Osteoblast (primary cell): ENCODE measurements around the gene TAPT1. TPM values are rescaled to one million over a fixed set of nuclear protein-coding genes. Genes with fewer than 3 reads are reported as not detected.

Source experiments
- DNase-seq: peaks from one replicate; pipeline ENCODE4 v3.0.0; 2011; ENCODE audit warnings: low spot score, mixed read lengths; ENCODE audit not compliant: insufficient read length; ENCODE audit errors: missing footprints
- H2AFZ ChIP-seq: 2 replicates; pipeline ENCODE4 v1.6.0; 2011; ENCODE audit warnings: mild to moderate bottlenecking, low read length
- H3K27ac ChIP-seq: 2 replicates; pipeline ENCODE4 v1.5.1; 2011; ENCODE audit warnings: mild to moderate bottlenecking, low read depth, low read length, moderate library complexity
- H3K27me3 ChIP-seq: 2 replicates; pipeline ENCODE4 v1.6.0; 2012; ENCODE audit warnings: mild to moderate bottlenecking, control low read depth, inconsistent platforms, low read length, moderate library complexity; ENCODE audit not compliant: insufficient read depth
- H3K36me3 ChIP-seq: 2 replicates; pipeline ENCODE4 v1.5.1; 2011; ENCODE audit warnings: mild to moderate bottlenecking, low read length, control low read depth, moderate library complexity; ENCODE audit not compliant: insufficient read depth
- H3K4me1 ChIP-seq: 2 replicates; pipeline ENCODE4 v1.5.1; 2011; ENCODE audit warnings: mild to moderate bottlenecking, low read length, control low read depth, moderate library complexity; ENCODE audit not compliant: insufficient read depth
- H3K4me2 ChIP-seq: 2 replicates; pipeline ENCODE4 v1.6.0; 2011; ENCODE audit warnings: mild to moderate bottlenecking, low read length; ENCODE audit not compliant: insufficient read depth
- H3K4me3 ChIP-seq: fragments of 200-600 bp; sonication (generic); 3 replicates; pipeline ENCODE4 v1.5.1; 2012; ENCODE audit warnings: mild to moderate bottlenecking, low read length, inconsistent platforms; ENCODE audit not compliant: insufficient read depth
- H3K79me2 ChIP-seq: 2 replicates; pipeline ENCODE4 v1.6.0; 2012; ENCODE audit warnings: mild to moderate bottlenecking, low read length, control low read depth, inconsistent platforms; ENCODE audit not compliant: insufficient read depth
- H3K9me3 ChIP-seq: 2 replicates; pipeline ENCODE4 v1.5.1; 2011; ENCODE audit warnings: low read depth, low read length, control low read depth
- H4K20me1 ChIP-seq: 2 replicates; pipeline ENCODE4 v1.6.0; 2012; ENCODE audit warnings: mild to moderate bottlenecking, low read length, control low read depth; ENCODE audit not compliant: insufficient read depth
- CTCF ChIP-seq: IDR thresholded peaks from 2 replicates; pipeline ENCODE4 v1.5.1; 2011; ENCODE audit warnings: mild to moderate bottlenecking, low read depth, low read length, moderate library complexity; ENCODE audit errors: extremely low read depth
- total RNA-seq: library from RNA; depleted of rRNA; stranded (reverse); fragments of >200 nt; gene quantifications from 2 replicates; pipeline ENCODE4 v1.2.3, GENCODE V29; 2012

The TAPT1 gene
- total RNA-seq, 1 donor: 19.5 TPM

- Histone ChIP-seq H3K27me3 (no peaks in the 10 kb centered on the region), H3K4me2 (no peak overlapping the region), H3K27ac (no peak overlapping the region), H3K4me1 (no peaks in the 10 kb centered on the region), H3K4me3 (no peak overlapping the region), H3K9me3 (no peaks in the 10 kb centered on the region), H4K20me1 (no peaks in the 10 kb centered on the region), H3K79me2 (no peaks in the 10 kb centered on the region), H3K36me3 (no peaks in the 10 kb centered on the region), H2AFZ (no peak overlapping the region)
- no peak for TF ChIP-seq CTCF
- DNase-seq: no peak
Measured at GRCh38 chr4:16235209-16235608, 8.9 kb upstream of the TAPT1 start.

GRCh38 chr4:16233569-16234177 lies 7.4 kb upstream of the TAPT1 start:
- no peak overlapping the region for H3K4me3 ChIP-seq
- no peaks in the 10 kb centered on the region for H3K9me3 ChIP-seq
- no peak overlapping the region for H2AFZ ChIP-seq
- no peaks in the 10 kb centered on the region for H3K79me2 ChIP-seq
- no peak overlapping the region for H3K4me2 ChIP-seq
- TF ChIP-seq CTCF: no peak
- H4K20me1 ChIP-seq: no peaks in the 10 kb centered on the region
- DNase-seq: no peak
- no peaks in the 10 kb centered on the region for H3K27me3 ChIP-seq
- H3K27ac ChIP-seq: no peak overlapping the region
- H3K36me3 ChIP-seq: no peaks in the 10 kb centered on the region
- no peaks in the 10 kb centered on the region for H3K4me1 ChIP-seq

- Histone ChIP-seq H2AFZ (peak overlapping the region; percentile 27), H3K27me3 (no peaks in the 10 kb centered on the region), H3K4me1 (peaks cover 7% of the 10 kb centered on the region), H3K9me3 (no peaks in the 10 kb centered on the region), H3K79me2 (peaks cover 3% of the 10 kb centered on the region), H3K4me2 (peak overlapping the region; percentile 60), H3K27ac (no peak overlapping the region), H4K20me1 (no peaks in the 10 kb centered on the region), H3K36me3 (no peaks in the 10 kb centered on the region), H3K4me3 (no peak overlapping the region)
- no peak for DNase-seq
- no peak for TF ChIP-seq CTCF
Measured at GRCh38 chr4:16231570-16232245, 5.4 kb upstream of the TAPT1 start.

- no peaks in the 10 kb centered on the region for H3K27me3 ChIP-seq
- H3K27ac ChIP-seq: no peak overlapping the region
- H3K4me3 ChIP-seq: no peak overlapping the region
- H3K4me2 ChIP-seq: no peak overlapping the region
- peaks cover 8% of the 10 kb centered on the region for H3K4me1 ChIP-seq
- no peaks in the 10 kb centered on the region for H3K36me3 ChIP-seq
- no peak for TF ChIP-seq CTCF
- H3K9me3 ChIP-seq: no peaks in the 10 kb centered on the region
- H3K79me2 ChIP-seq: peaks cover 9% of the 10 kb centered on the region
- H4K20me1 ChIP-seq: no peaks in the 10 kb centered on the region
- DNase-seq: no peak
- no peak overlapping the region for H2AFZ ChIP-seq
Measured at GRCh38 chr4:16230308-16230707, 4.0 kb upstream of the TAPT1 start.
